EH (cell line): ENCODE data around the gene NPBWR2.
"Not testable (repeated sequence)": the region's sequence is repeated elsewhere in the genome, so short reads cannot be mapped to it uniquely, and the experiment has no call there.

Source experiments
- DNase-seq: peaks from one replicate; pipeline ENCODE4 v3.0.0-alpha.2; 2015; ENCODE audit warnings: low read depth

The NPBWR2 gene

GRCh38 chr20:64102647-64103354 is 4.6 kb downstream of the NPBWR2 start:
- no peak for DNase-seq

GRCh38 chr20:64101731-64102621 is 5.4 kb downstream of the NPBWR2 start:
- no peak for DNase-seq

DNA sequence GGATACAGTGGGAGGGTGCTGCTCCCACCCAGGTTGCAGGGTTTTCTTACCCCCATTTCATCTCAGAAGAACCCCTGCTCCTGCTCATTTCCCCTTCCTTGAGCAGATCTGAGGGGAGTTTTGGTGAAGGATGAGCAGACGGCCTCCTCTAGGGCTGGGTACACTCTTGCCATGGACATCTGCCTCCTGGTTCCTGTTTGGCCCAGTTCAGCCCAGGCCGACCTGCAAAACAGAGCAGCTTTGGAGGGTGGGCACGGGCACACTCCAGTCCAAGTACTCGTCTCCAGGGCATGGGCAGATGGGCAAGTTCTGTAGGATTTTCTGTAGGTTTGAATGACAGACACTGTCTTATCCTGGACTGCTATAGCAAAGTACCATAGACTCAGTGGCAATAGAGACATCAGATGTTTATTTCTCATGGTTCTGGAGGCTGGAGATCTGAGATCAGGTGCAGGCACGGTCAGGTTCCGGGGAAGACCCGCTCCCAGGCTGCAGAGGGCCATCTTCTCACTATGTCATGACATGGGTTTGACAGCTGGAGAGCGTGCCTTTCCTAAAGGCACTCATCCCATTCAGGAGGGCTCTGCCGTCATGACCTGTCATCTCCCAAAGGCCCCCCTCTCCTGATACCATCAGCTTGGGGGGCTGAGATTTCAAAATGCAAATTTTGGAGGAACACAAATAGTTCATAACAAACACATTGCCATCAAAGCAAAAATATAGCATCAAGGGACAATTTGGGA is 6.2 kb downstream of the NPBWR2 start:
- no peak for DNase-seq

- no peak for DNase-seq
Measured at GRCh38 chr20:64100566-64100888, 6.8 kb downstream of the NPBWR2 start.

DNA sequence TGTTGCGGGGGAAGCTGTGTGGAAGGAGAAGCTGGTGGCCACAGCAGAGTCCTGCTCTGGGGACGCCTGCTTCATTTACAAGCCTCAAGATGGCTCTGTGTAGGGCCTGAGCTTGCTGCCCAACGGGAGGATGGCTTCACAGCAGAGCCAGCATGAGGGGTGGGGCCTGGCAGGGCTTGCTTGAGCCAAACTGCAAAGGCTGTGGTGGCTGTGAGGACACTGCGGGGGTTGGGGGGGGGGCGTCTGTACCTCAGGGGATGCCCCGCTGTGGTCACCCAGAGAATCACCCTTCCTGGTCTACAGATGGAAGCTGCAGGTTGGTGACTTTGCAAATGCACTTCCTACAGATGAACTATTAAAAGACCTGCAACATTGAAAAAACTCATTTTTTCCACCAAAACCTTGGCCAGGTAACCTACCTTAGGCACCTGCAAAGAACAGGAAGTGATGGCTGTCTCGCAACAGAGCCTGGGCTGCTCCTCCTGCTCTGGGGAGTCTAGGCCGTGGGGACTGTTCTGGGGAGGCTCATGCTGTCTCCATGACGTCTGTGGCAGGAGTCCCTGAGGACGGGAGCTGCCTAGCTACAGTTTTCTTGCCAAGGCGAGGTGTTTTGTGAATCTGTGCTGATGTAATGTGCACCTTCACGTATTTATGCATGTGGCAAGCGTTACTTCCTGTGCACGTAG is 7.3 kb downstream of the NPBWR2 start:
- no peak for DNase-seq

DNA sequence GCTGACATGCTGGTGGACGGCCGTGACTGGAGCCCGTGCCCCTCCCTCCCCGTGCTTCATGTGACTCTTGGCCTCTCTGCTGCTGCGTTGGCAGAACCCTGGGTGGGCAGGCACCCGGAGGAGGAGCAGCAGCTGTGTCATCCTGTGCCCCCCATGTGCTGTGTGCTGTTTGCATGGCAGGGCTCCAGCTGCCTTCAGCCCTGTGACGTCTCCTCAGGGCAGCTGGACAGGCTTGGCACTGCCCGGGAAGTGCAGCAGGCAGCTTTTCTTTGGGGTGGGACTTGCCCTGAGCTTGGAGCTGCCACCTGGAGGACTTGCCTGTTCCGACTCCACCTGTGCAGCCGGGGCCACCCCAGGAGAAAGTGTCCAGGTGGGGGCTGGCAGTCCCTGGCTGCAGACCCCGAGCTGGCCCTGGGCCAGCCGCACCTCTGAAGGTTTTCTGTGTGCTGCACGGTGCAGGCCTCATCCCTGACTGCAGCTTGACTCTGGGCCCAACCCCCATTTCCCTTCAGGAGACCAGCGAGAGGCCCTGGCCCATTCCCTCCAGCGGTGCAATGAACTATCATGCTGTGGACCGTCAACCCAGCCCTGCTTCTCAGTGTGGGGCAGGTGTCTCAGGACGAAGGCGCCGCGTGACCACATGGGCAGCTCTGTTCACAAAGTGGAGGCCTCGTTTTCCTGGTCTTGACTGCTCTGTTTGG is 8.1 kb downstream of the NPBWR2 start:
- DNase-seq = no peak

DNA sequence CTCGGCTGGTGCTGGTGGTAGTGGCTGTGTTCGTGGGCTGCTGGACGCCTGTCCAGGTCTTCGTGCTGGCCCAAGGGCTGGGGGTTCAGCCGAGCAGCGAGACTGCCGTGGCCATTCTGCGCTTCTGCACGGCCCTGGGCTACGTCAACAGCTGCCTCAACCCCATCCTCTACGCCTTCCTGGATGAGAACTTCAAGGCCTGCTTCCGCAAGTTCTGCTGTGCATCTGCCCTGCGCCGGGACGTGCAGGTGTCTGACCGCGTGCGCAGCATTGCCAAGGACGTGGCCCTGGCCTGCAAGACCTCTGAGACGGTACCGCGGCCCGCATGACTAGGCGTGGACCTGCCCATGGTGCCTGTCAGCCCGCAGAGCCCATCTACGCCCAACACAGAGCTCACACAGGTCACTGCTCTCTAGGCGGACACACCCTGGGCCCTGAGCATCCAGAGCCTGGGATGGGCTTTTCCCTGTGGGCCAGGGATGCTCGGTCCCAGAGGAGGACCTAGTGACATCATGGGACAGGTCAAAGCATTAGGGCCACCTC is 8.8 kb downstream of the NPBWR2 start:
- no peak for DNase-seq

DNA sequence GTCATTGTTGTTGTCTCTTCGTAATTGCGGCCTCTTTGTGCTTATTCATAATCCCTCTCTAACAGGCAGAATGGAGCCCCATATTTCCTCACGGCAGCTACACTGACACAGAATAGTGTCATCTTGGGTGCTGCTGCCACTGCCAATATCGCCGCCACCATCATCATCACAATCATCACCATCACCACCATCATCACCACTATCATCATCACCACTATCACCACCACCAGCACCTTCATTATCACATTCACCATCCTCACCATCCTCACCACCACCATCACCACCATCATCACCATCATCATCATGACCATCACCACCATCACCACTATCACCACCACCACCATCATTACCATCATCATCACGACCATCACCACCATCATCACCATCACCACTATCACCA is 10.8 kb downstream of the NPBWR2 start:
- DNase-seq = no peak

DNA sequence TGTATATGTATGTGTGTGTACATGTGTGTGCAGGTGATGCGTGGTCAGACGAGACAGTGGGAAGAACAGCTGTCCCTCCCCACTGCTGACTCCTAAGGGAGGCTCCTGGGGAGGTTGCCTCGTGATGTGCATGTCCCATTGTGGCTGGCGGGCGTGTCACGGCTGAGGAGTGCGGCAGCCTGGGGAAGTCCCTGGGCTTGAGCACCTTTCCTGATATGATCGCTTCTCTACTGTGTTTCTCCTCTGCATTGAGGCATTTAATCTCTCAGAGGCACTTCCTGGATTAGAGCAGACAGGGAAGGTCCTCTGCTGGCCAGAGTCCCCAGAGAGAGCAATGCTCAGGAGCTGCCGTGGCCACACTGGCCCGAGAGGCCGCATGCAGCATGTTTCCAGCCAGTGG is 11.4 kb downstream of the NPBWR2 start:
- no peak for DNase-seq

- no peak for DNase-seq
Measured at GRCh38 chr20:64095455-64095854, 11.9 kb downstream of the NPBWR2 start.

- no peak for DNase-seq
Measured at GRCh38 chr20:64093013-64093503, 14.3 kb downstream of the NPBWR2 start.

- DNase-seq = no peak
Measured at GRCh38 chr20:64092258-64093012, 14.9 kb downstream of the NPBWR2 start.

GRCh38 chr20:64091770-64092169 is 15.6 kb downstream of the NPBWR2 start:
- DNase-seq = no peak

GRCh38 chr20:64091340-64091739 is 16.0 kb downstream of the NPBWR2 start:
- DNase-seq = no peak

DNA sequence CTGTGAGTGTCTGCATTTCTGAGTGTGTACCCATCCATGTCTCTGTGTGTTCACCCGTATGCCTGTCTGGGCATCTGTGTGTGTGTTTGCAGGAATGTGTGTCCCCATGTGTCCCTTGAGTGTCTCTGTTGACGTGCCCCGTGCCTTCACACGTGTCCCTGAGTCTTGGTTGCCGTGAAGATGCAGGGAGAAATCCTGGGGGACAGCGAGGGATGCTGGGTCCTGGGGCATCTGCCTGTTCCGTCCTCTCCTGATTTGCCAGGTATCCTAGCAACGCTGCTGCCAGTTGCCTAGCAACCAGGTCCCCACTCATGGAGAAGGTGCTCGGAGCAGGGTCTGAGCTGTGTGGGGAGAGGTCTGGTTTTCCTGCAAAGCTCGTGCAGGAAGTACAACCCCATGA is 17.2 kb downstream of the NPBWR2 start:
- DNase-seq = no peak

GRCh38 chr20:64088586-64088985 is 18.8 kb downstream of the NPBWR2 start:
- not testable (repeated sequence) for DNase-seq

DNA sequence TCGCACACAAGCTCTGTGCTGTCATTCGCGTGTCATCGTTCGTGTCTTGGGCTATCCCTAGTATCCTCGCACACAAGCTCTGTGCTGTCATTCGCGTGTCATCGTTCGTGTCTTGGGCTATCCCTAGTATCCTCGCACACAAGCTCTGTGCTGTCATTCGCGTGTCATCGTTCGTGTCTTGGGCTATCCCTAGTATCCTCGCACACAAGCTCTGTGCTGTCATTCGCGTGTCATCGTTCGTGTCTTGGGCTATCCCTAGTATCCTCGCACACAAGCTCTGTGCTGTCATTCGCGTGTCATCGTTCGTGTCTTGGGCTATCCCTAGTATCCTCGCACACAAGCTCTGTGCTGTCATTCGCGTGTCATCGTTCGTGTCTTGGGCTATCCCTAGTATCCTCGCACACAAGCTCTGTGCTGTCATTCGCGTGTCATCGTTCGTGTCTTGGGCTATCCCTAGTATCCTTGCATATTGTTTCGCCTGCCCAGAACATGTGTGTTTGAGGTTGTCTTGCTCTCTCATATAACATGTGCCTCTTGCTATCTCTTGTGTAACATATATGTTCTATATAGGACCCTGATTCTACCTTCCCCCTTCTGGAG is 20.0 kb downstream of the NPBWR2 start:
- DNase-seq = not testable (repeated sequence)

DNA sequence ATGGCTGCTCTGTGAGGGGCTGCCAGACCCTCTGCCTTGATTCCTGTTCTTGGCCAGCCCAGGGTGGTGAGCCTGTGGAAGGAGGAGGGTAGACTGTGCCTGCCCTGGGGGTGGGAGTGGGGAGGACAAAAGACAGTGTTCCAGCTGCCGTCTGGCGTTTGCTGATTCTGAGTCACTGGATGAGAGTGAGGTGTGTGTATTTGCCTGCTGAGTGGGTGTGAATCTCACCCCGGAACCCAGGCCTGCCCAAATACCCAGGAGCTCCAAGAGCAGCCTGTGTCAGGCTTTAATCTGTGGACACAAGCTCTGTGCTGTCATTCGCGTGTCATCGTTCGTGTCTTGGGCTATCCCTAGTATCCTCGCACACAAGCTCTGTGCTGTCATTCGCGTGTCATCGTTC is 20.6 kb downstream of the NPBWR2 start:
- DNase-seq = no peak

DNA sequence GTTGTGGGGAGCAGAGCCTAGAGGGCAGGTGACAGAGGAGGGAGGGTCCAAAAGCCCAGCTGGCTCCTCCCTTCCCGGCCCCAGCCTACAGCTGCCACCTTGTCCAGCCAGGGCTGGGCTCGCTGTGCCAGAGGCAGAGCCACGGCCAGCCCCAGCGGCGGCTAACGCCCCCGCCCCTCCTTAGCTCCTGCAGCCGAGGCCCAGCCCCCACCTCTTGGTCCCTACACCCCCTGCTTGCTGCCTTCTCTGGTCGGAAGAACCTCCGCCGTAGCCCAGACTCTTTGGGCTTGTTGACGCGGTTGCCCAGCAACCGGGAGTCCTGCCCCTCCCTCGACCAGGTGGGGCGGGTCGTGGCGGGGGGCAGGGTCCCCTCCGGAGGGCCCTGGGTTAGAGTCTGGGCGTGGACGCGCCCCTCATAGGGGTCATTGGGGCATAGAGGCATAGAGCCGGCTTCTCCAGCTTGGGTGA is 22.6 kb downstream of the NPBWR2 start:
- no peak for DNase-seq
